GM19468 (cell line): ENCODE results near the gene ADIPOR1.
"Not testable (repeated sequence)": the region's sequence is repeated elsewhere in the genome, so short reads cannot be mapped to it uniquely, and the experiment has no call there.

Experiments
- ATAC-seq: cut with Tn5 transposase; IDR thresholded peaks from one replicate; pipeline ENCODE4 v1.9.1; 2021; ENCODE audit warnings: mild to moderate bottlenecking, moderate library complexity, moderate number of reproducible peaks; ENCODE audit not compliant: unreplicated experiment; ENCODE audit errors: extremely low read depth

The ADIPOR1 gene

GRCh38 chr1:202957733-202958543, at the start of gene ADIPOR1:
Gene ADIPOR1, minus strand, starts transcription at chr1:202958312. Its CDS starts 7,242 bp downstream, at chr1:202951070.
- ATAC-seq, result peak; percentile 92

GRCh38 chr1:203006948-203007871, 49.1 kb upstream of the ADIPOR1 start, which contains the start of gene TMEM183A:
Gene TMEM183A, plus strand, starts transcription at chr1:203007374. Its CDS starts 92 bp downstream, at chr1:203007466.
- ATAC-seq, result peak; percentile 78

DNA sequence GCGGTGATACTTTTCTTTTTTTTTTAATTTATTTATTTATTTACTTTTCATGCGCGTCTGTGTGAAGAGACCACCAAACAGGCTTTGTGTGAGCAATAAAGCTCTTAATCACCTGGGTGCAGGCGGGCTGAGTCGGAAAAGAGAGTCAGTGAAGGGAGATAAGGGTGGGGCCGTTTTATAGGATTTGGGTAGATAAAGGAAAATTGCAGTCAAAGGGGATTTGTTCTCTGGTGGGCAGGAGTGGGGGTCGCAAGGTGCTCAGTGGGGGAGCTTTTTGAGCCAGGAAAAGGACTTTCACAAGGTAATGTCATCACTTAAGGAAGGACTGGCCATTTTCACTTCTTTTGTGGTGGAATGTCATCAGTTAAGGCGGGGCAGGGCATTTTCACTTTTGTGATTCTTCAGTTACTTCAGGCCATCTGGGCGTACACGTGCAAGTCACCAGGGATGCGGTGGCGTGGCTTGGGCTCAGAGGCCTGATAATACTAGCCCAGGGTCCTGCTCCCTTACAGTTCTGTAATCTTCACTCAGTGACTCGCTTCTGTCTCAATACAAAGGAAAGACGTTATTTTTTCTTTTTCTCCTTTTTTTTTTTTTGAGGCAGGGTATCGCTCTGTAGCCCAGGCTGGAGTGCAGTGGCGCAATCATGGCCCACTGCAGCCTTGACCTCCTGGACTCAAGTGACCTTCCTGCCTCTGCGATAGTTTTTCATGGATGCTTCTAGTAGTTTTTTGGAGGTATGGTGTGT, 47.5 kb upstream of the ADIPOR1 start:
- ATAC-seq, result not testable (repeated sequence)

GRCh38 chr1:203002951-203003350, 44.8 kb upstream of the ADIPOR1 start:
- ATAC-seq, result no peak

DNA sequence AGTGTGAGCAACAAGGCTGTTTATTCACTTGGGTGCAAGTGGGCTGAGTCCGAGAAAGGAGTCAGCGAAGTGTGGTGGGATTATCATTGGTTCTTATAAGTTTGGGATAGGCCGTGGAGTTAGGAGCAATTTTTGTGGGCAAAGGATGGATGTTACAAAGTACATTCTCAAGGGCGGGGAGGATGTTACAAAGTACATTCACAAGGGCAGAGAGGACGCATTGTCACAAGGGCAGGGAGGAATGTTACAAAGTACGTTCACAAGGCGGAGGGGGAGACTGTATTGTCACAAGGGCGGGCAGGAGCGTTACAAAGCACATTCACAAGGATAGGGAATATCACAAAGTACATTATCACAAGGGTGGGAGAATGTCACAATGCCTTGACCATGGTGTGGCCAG, 43.9 kb upstream of the ADIPOR1 start:
- ATAC-seq, result no peak

- ATAC-seq, result no peak
These were observed 42.3 kb upstream of the ADIPOR1 start for GRCh38 chr1:203000217-203000944.

DNA sequence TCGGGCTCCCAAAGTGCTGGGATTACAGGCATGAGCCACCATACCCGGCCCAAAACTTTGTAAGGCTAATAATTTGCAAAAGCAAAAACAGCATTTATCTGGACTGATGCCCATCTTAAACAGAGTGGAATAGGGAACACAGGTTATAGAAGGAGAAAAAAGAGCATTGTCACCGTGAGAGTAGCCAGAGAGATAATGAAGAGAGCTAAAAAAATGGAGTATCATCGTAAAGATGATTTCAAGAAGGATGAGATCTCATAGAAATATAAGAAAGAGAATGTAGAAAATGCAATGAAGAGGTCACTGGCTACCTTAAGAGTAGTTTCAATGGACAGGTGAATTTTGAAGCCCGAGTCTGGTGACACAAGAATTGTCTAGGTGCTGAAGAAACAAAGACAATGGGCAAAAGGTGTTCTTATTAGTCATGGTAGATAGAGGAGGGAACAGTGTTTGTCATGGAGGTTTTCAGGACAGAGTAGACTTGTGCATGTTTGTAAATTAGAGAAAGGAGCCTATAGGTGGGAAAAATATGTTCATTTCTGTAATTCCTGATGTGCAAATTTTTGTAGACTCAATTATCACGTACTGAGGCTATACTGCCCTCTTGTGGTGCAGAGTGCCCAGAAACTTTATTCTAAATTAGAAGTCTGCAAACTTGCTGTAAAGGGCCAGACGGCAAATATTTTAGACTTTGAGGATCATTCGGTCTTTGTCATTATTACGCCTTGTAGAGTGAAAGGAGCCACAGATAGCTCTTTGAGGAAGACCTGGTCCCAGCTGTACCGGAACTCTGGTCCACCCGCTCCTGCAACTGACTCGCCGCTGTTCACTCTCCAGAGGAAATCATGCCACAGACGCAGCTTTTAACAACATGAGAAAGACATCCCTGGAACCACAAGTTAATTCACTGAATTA, 41.0 kb upstream of the ADIPOR1 start:
- ATAC-seq, result no peak

DNA sequence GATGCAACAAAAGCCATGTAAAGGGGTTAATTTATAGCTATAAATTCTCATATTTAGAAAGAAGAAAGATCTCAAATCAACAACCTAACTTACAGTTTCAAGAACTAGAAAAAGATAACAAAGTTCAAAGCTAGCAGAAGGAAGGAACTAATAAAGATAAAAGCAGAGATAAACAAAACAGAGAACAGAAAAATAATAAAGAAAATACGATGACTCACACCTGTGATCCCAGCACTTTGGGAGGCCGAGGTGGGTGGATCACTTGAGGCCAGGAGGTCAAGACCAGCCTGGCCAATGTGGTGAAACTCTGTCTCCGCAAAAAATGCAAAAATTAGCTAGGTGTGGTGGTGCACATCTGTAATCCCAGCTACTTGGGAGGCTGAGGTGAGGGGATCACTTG, 36.6 kb upstream of the ADIPOR1 start:
- ATAC-seq, result no peak

- no peak for ATAC-seq
These were observed 33.0 kb upstream of the ADIPOR1 start for GRCh38 chr1:202991112-202991511.

DNA sequence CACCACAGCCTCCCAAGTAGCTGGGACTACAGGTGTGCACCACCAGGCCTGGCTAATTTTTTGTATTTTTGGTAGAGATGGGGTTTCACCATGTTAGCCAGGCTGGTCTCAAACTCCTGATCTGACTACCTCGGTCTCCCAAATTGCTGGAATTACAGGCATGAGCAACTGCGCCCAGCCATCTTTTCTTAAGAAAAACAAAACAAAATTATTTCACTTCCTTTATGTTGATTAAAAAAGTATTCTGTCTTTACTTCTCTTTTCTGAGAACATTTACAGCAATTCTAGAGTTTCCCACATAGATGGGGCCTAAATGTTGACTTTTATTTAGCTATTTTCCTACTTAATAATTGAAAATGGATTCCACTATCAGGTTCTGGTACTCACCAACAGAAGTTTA, 31.8 kb upstream of the ADIPOR1 start:
- no peak for ATAC-seq

DNA sequence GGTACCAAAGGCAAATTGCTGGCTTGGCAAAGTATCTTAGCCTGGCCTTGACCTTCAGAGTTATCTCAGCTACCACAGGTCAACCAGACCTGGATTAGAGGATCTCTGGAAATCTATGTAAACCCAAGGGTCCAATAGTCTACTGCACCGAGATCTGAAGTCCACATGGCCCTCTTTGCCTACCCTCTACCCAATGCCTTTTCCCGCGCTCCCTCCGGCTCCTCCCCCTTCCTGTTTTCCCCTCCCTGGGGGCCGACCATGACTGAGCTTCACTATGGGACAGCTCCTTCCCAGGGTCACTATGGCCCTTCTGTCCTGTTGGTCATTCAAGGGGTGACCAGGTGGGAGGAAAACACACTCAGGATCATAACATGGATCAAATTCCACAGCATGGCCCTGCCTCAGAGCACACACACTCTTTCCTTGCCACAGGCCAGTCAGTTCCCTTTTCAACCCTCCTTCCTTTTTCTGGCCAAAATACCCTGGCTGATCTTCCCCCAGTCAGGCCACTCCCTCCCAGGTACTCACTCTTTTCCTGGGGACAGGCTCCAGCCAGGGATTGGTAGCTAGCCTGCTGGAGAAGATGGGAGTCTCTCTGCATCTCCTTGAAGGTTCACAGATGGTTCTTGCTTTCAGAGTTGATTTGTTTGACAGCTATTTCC, 29.9 kb upstream of the ADIPOR1 start:
- no peak for ATAC-seq

GRCh38 chr1:202987255-202987654, 29.1 kb upstream of the ADIPOR1 start:
- ATAC-seq, result no peak

GRCh38 chr1:202986120-202986519, 28.0 kb upstream of the ADIPOR1 start:
- not testable (repeated sequence) for ATAC-seq

DNA sequence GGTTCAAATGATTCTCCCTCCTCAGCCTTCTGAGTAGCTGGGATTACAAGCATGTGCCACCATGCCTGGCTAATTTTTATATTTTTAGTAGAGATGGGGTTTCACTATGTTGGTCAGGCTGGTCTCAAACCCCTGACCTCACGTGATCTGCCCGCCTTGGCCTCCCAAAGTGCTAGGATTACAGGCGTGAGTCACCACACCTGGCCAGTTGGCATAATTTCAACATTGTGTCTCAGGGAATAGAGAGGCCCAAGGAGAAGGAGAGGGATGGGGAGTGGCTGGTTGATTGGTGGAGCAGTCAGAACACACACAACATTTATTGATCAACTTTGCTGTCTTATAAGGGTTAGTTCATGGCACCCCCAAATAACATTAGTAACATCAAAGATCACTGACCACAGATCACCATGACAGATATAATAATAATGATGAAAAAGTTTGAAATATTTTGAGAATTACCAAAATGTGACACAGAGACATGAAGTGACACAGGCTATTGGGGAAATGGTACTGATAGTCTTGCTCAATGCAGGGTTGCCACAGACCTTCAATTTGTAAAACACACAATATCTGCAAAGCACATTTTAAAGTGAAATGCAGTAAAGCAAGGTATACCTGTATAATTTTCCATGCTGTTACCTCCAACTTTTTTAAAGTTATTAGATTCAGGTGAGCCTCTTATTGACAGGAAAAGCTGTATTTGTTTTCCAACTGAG, 24.8 kb upstream of the ADIPOR1 start:
- ATAC-seq, result no peak

DNA sequence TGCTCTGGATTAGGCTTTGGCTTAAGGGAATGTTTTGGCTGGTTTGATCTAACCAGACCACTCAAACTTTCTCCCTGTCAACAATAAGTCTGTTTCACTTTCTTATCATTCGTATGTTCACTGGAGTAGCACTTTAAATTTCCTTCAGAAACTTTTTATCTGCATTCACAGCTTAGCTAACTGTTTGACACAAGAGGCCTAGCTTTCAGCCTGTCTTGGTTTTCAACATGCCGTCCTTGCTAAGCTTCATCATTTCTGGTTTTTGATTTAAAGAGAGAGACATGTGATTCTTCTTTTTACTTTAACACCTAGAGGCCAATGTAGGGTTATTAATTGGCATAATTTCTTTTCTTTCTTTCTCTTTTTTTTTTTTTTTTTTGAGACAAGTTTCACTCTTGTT, 23.8 kb upstream of the ADIPOR1 start:
- ATAC-seq, result no peak

- no peak for ATAC-seq
These were observed 21.3 kb upstream of the ADIPOR1 start for GRCh38 chr1:202979459-202979858.

DNA sequence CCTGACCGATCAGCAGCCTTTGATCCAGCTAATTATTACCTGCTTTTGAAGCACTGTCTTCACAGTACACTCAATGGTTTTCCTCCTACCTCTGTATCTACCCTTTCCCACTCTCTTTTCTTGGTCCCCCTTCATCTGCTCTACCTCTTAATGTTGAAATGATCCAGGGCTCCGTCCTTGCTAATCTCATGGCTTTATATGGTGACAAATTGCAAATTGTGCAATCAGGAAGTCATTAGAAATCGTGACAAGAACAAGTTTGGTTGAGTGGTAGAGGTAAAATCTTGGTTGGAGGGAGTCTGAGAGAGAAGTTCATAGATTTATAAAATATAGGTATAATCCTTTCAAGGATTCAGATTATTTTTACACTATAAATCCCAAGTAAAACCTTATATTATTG, 18.5 kb upstream of the ADIPOR1 start:
- ATAC-seq, result no peak

GRCh38 chr1:202974856-202975255, 16.7 kb upstream of the ADIPOR1 start:
- ATAC-seq, result no peak
